Umbilical cord (tissue), 2 donors: ENCODE results near the gene PNMT. TPM values are rescaled to one million over a fixed set of nuclear protein-coding genes. Genes with fewer than 3 reads are reported as not detected.
"Not testable (repeated sequence)": the region's sequence is repeated elsewhere in the genome, so short reads cannot be mapped to it uniquely, and the experiment has no call there.

Source experiments
- DNase-seq: peaks from one replicate; pipeline ENCODE4 v3.0.0-alpha.2; 2015; ENCODE audit warnings: low spot score
- total RNA-seq: library from RNA; depleted of rRNA; stranded (reverse); fragments of >200 nt; gene quantifications from one replicate; pipeline ENCODE4 v1.2.3, GENCODE V29; 2014; ENCODE audit warnings: low replicate concordance; ENCODE audit not compliant: insufficient read depth

The PNMT gene
- total RNA-seq, 1 donor from 2014 or later: not detected

GRCh38 chr17:39687546-39688474 lies 19.6 kb downstream of the PNMT start, which contains the start of gene PGAP3:
TSS of gene PGAP3 (minus strand) at chr17:39688057. CDS start at chr17:39688014, 43 bp downstream.
- DNase-seq: peak; percentile 94

GRCh38 chr17:39688475-39688835 lies 20.2 kb downstream of the PNMT start:
- no peak for DNase-seq

- no peak for DNase-seq
Observed at GRCh38 chr17:39688945-39689344, 20.7 kb downstream of the PNMT start.

DNA sequence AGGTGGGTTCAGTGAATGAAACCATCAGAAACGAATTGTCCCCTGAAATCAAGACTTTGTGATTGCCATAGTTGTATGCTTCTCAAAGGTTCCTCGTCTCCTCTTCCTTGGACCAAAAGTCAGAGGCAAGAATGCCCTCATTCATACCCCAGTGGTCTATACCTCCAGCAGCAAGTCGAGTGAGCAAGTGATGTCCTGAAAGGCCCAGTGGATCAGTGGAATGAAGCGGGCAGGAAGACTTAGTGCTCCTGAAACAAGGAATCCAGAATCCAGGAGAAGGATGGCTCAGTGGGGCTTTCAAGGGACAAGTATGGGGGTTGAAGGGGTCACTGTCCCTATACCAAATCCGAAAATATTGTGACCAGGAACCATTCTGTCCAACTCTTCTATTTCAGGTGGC lies 26.3 kb downstream of the PNMT start:
- no peak for DNase-seq

DNA sequence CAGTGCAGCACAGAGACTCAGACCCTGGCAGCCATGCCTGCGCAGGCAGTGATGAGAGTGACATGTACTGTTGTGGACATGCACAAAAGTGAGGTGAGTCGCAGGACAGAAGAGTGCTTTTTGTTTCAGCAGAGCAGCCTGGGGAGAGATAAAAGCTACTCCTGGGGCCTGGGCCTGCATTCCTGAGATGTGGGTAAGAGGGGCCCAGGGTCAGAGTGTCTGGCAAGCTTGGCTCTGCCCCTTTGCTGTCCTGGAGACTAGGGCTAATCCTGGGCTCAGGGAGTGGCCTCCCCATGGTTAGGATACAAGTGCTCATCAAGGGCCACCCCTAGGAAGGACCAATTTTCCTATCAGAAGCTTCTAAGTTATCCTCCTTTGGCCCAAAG lies 26.8 kb downstream of the PNMT start:
- no peak for DNase-seq

- DNase-seq: no peak
Observed at GRCh38 chr17:39696731-39697130, 28.5 kb downstream of the PNMT start.

DNA sequence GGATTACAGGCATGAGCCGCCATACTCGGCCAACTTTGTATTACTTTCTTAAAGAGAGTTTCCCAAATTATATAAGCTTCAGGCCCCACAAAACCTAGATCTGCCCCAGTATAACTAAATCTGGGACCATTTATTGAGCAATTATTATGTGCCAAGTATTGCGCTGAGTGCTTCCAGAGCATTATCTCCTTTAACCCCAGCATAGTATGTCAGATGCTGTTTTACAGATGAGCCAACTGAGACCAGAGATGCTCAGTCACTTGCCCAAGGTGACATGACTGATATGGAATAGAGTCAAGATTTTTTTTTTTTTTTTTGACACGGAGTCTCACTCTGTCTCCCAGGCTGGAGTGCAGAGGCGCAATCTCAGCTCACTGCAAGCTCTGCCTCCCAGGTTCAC lies 29.7 kb downstream of the PNMT start:
- DNase-seq: no peak

DNA sequence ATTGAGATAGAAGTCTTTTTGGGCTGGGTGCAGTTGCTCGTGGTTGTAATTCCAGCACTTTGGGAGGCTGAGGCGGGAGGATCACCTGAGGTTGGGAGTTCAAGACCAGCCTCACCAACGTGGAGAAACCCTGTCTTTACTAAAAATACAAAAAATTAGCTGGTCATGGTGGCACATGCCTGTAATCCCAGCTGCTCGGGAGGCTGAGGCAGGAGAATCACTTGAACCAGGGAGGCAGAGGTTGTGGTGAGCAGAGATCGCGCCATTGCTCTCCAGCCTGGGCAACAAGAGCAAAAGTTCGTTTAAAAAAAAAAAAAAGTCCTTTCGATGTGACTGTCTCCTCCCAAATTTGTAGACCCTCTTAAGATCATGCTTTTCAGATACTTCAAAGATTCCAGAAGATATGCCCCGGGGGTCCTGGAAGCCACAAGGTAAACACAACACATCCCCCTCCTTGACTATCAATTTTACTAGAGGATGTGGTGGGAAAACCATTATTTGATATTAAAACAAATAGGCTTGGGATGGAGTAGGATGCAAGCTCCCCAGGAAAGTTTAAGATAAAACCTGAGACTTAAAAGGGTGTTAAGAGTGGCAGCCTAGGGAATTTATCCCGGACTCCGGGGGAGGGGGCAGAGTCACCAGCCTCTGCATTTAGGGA lies 31.0 kb downstream of the PNMT start:
- not testable (repeated sequence) for DNase-seq

- peak; percentile 95 for DNase-seq
Observed at GRCh38 chr17:39699818-39700147, 31.5 kb downstream of the PNMT start, which contains the start of gene ERBB2. TSS of gene ERBB2 (plus strand) at chr17:39700064. CDS start at chr17:39700239, 175 bp downstream.

DNA sequence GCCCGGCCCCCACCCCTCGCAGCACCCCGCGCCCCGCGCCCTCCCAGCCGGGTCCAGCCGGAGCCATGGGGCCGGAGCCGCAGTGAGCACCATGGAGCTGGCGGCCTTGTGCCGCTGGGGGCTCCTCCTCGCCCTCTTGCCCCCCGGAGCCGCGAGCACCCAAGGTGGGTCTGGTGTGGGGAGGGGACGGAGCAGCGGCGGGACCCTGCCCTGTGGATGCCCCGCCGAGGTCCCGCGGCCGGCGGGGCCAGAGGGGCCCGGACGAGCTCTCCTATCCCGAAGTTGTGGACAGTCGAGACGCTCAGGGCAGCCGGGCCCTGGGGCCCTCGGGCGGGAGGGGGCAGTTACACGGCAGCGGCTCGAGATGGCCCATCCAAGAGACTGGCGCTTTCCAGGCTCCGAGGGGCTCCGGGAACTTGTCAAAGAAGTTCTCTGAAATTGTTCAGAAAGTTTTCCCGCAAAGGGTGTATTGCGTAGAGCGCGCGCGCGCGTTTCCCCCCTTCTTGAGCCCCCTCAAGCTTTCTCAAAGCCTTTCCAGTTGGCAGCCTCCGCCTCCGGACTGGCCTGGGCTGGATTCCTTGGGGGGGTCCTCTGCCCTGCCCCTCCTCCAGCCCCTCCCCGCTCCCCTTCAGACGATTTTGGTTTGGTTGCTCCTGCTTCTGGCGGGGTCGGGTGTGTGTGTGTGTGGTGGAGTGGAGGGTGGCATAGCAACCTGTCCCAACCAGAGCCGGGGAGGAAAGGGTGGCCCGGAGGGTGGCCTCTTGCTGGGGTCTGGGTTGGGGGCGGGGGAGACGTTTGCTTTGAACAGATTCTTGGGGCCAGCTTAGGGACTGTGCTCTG lies 32.1 kb downstream of the PNMT start:
- peak; percentile 73 for DNase-seq

GRCh38 chr17:39701012-39701783 lies 32.9 kb downstream of the PNMT start:
- no peak for DNase-seq

GRCh38 chr17:39701784-39702422 lies 33.6 kb downstream of the PNMT start:
- DNase-seq: no peak

DNA sequence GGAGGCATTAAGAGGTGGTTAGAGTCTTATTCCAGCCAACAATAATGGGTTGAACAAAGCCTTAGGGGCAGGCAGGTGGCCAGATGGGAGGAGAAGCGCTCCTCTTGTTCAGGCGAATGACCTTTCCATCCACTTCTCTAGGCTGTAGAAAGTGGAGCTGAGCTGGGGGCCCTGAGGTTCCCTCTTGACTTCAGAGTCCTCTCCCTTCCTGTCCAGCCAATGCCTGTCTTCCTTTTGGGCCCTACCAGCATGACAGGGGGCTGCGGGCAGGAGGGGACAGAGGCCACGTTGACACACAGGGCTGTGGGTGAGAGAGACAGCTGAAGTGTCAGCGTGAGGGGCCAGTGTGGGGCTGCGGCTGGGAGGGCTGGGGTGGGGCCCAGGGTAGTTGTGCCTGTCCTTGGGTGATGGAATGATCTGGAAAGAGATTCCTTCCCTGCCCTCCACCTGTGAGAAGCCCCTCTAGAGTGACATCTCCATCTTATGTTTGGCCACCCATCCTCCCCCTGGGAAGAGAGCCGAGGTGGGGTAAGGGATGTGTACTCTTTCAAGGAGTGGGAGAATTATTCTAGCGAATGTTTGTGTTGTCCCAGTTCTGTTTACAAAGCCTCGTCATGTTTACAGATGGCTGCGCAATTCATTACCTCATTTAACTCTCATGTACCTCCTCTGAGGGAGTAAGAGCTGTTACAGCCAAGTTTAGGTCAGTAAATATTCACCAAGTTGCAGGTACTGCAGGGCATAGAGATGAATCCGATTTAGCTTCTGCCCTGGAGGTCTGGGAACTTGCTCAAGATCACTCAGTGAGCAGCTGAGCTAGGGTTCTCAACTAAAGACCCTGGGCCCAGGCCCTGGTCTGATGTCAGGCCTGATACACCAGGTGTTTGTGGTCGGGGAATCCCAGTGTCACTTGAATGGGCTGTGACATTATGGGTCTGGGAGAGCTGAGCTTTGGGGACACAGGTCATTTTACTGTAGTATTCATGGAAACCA lies 34.9 kb downstream of the PNMT start:
- DNase-seq: no peak

DNA sequence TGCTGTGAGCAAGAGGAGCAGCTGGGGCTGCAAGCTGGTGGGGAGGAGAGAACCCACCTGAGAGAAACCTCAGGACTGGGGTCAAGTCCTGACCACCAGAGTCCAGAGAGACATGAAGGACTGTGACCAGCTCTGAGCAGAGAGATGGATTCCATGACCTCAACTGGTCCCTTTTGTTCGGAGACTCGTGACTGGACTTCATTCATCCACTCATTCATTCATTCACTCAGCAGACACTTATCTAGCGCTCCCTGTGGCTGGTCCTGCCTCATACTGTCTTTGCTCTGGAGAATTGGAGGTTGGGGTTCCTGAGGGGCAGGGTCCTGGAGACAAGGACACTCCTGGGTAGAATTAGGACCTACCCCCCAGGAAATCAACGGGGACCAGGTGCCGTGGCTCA lies 35.7 kb downstream of the PNMT start:
- DNase-seq: no peak

DNA sequence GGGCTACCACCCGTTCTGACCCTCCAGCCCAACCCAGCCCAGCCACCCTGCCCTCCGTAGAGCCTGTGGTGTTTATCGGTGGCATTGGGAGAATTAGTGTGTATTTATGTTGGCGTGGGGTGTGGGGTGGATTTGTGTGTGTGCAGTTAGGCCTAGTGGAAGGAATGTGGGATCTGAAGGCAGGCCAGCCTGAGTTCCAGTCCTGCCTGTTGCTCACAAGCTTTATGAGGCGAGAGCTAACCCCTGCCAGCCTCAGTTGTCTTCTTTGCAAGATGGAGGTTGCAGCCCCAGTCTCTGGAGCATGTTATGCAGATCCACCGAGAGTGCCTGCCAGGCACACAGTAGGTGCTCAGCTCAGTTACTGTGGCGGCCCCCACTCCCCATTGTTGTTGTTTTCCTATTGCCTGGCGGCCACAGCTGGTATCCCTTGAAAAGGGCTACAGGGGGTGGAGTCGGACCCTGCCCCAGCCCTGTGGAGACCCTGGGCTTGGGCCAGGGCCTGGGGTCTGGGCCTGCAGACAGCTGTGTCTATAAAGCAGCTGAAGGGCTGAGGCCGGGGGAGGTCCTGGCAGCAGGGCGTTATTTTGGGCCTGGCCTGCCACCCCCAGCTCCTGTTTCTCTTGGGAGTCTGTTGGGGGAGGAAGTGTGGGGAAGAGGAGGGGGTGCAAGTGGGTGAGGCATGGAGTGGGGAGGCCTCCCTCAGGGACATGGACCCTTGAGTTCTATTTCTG lies 36.7 kb downstream of the PNMT start:
- DNase-seq: no peak

- no peak for DNase-seq
Observed at GRCh38 chr17:39705786-39706348, 37.6 kb downstream of the PNMT start.

DNA sequence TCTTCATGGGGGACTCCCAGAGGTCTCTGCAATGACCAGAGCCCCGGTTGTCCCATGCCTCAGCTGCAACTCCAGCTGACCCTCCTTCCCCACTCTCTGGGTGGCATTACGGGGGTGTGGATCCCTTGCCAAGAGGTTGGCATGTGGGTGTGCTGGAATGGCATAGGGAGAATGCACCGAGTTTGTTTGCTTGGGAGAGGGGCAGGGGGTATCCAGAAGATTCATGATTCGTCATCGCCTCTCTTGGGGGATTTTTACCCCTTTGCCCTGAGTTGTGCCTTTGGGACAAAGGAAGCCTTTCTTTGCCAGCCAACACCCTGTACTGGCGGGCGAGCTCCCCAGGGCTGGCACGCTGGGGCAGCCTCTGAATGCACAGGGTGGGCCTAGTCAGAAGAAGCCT lies 38.1 kb downstream of the PNMT start:
- DNase-seq: no peak

DNA sequence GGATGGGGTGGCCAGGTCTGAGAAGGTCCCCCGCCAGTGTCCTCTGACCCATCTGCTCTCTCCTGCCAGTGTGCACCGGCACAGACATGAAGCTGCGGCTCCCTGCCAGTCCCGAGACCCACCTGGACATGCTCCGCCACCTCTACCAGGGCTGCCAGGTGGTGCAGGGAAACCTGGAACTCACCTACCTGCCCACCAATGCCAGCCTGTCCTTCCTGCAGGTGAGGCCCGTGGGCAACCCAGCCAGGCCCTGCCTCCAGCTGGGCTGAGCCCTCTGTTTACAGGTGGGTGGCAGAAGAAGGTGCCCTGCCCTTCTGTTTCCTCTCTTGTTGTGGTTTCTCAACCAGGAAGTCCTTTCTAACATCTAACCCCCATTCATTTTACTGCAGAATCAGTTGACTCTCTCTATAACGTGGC lies 38.7 kb downstream of the PNMT start:
- DNase-seq: no peak
